MM.1S (cell line): Measurements from ENCODE around the gene LRRC28.

Source experiments
- DNase-seq: peaks from one replicate; pipeline ENCODE4 v3.0.0-alpha.2; 2015
- H2AFZ ChIP-seq: fragments of 300-600 bp; sonication (generic); 2 replicates; pipeline ENCODE4 v1.6.0; 2016; ENCODE audit warnings: antibody characterized with exemption, low read length
- H3F3A ChIP-seq: fragments of 300-600 bp; sonication (generic); 2 replicates; pipeline ENCODE4 v1.6.1; 2016; ENCODE audit warnings: mild to moderate bottlenecking, antibody characterized with exemption, low read length, moderate library complexity, mixed read lengths; ENCODE audit not compliant: insufficient read depth
- H3K27ac ChIP-seq: fragments of 300-600 bp; sonication (generic); 2 replicates; pipeline ENCODE4 v1.5.1; 2016; ENCODE audit warnings: mild to moderate bottlenecking, low read length
- H3K27me3 ChIP-seq: fragments of 300-600 bp; sonication (generic); replicated peaks from 2 replicates; pipeline ENCODE4 v1.6.0; 2016; ENCODE audit warnings: low read length; ENCODE audit not compliant: insufficient read depth
- H3K36me3 ChIP-seq: fragments of 300-600 bp; sonication (generic); replicated peaks from 2 replicates; pipeline ENCODE4 v1.6.1; 2016; ENCODE audit warnings: mild to moderate bottlenecking, low read length, mixed read lengths; ENCODE audit not compliant: insufficient read depth
- H3K4me1 ChIP-seq: fragments of 300-600 bp; sonication (generic); 2 replicates; pipeline ENCODE4 v1.6.1; 2016; ENCODE audit warnings: low read length, mixed read lengths
- H3K4me2 ChIP-seq: fragments of 300-600 bp; sonication (generic); 2 replicates; pipeline ENCODE4 v1.6.0; 2016; ENCODE audit warnings: low read depth, low read length
- H3K4me3 ChIP-seq: fragments of 300-600 bp; sonication (generic); 2 replicates; pipeline ENCODE4 v1.5.1; 2016; ENCODE audit warnings: low read length, mixed read lengths
- H3K79me2 ChIP-seq: fragments of 300-600 bp; sonication (generic); 2 replicates; pipeline ENCODE4 v1.6.1; 2016; ENCODE audit warnings: mixed run types, low read length, mixed read lengths
- H3K9ac ChIP-seq: fragments of 300-600 bp; sonication (generic); 2 replicates; pipeline ENCODE4 v1.6.1; 2016; ENCODE audit warnings: low read length, mixed read lengths
- H3K9me2 ChIP-seq: fragments of 300-600 bp; sonication (generic); replicated peaks from 2 replicates; pipeline ENCODE4 v1.6.1; 2016; ENCODE audit warnings: mild to moderate bottlenecking, low read length, mixed read lengths; ENCODE audit not compliant: insufficient read depth
- H3K9me3 ChIP-seq: fragments of 300-600 bp; sonication (generic); replicated peaks from 2 replicates; pipeline ENCODE4 v1.6.1; 2016; ENCODE audit warnings: mild to moderate bottlenecking, low read length, mixed read lengths; ENCODE audit not compliant: insufficient read depth
- H4K20me1 ChIP-seq: fragments of 300-600 bp; sonication (generic); 2 replicates; pipeline ENCODE4 v1.6.1; 2016; ENCODE audit warnings: mild to moderate bottlenecking, low read length, moderate library complexity, mixed read lengths; ENCODE audit not compliant: insufficient read depth
- CTCF ChIP-seq: fragments of 300-600 bp; sonication (generic); IDR thresholded peaks from 2 replicates; pipeline ENCODE4 v1.5.1; 2016; ENCODE audit warnings: antibody characterized with exemption, low read length, mixed read lengths
- EZH2 ChIP-seq: fragments of 300-600 bp; sonication (generic); optimal IDR thresholded peaks from 2 replicates; pipeline ENCODE3; 2017; ENCODE audit warnings: low read depth, mild to moderate bottlenecking, antibody characterized with exemption, low read length, mixed read lengths
- EZH2phosphoT487 ChIP-seq: fragments of 300-600 bp; sonication (generic); IDR thresholded peaks from 2 replicates; pipeline ENCODE4 v1.6.1; 2018; ENCODE audit warnings: antibody characterized with exemption, low read length

Gene LRRC28

GRCh38 chr15:99368743-99369142 is 117.5 kb downstream of the LRRC28 start:
- H3F3A ChIP-seq, result no peaks in the 10 kb centered on the region; the same call in 1 of the 2 replicates
- H3K9me2 ChIP-seq, result no peaks in the 10 kb centered on the region
- H4K20me1 ChIP-seq, result no peaks in the 10 kb centered on the region
- no peak overlapping the region for H3K4me2 ChIP-seq
- DNase-seq, result no peak
- no peaks in the 10 kb centered on the region for H3K9me3 ChIP-seq
- H3K36me3 ChIP-seq, result no peaks in the 10 kb centered on the region
- no peak overlapping the region for H3K4me3 ChIP-seq
- H3K9ac ChIP-seq, result no peak overlapping the region
- no peak overlapping the region for H3K27ac ChIP-seq
- no peaks in the 10 kb centered on the region for H3K27me3 ChIP-seq
- TF ChIP-seq EZH2phosphoT487, result no peak
- TF ChIP-seq EZH2, result no peak
- TF ChIP-seq CTCF, result no peak
- peaks cover 32% of the 10 kb centered on the region for H3K4me1 ChIP-seq
- no peak overlapping the region for H2AFZ ChIP-seq
- no peaks in the 10 kb centered on the region for H3K79me2 ChIP-seq

GRCh38 chr15:99369196-99369595 is 117.9 kb downstream of the LRRC28 start:
- DNase-seq, result no peak
- Histone ChIP-seq H3K9me3 (no peaks in the 10 kb centered on the region), H3K36me3 (no peaks in the 10 kb centered on the region), H3K9me2 (no peaks in the 10 kb centered on the region), H3K79me2 (no peaks in the 10 kb centered on the region), H3F3A (no peaks in the 10 kb centered on the region; the same call in 1 of the 2 replicates), H3K4me1 (peaks cover 32% of the 10 kb centered on the region), H3K9ac (no peak overlapping the region), H3K4me3 (no peak overlapping the region), H2AFZ (no peak overlapping the region), H3K27me3 (no peaks in the 10 kb centered on the region), H3K4me2 (no peak overlapping the region), H4K20me1 (no peaks in the 10 kb centered on the region), H3K27ac (no peak overlapping the region)
- TF ChIP-seq CTCF (no peak), EZH2phosphoT487 (no peak), EZH2 (no peak)

- H3K79me2 ChIP-seq, result no peaks in the 10 kb centered on the region
- peak; percentile 60 for DNase-seq
- no peaks in the 10 kb centered on the region; the same call in 1 of the 2 replicates for H3F3A ChIP-seq
- peak overlapping the region; percentile 31; the same call in 1 of the 2 replicates for H3K4me2 ChIP-seq
- no peaks in the 10 kb centered on the region for H3K27me3 ChIP-seq
- H3K4me3 ChIP-seq, result no peak overlapping the region
- H3K36me3 ChIP-seq, result no peaks in the 10 kb centered on the region
- H3K27ac ChIP-seq, result no peak overlapping the region; the same call in 1 of the 2 replicates
- H3K9me3 ChIP-seq, result no peaks in the 10 kb centered on the region
- H3K4me1 ChIP-seq, result peaks cover 14% of the 10 kb centered on the region
- no peaks in the 10 kb centered on the region for H4K20me1 ChIP-seq
- H2AFZ ChIP-seq, result peak overlapping the region; percentile 59
- TF ChIP-seq EZH2phosphoT487 (no peak), CTCF (peak; percentile 56)
- no peaks in the 10 kb centered on the region for H3K9me2 ChIP-seq
- H3K9ac ChIP-seq, result no peak overlapping the region
These were observed 120.2 kb downstream of the LRRC28 start for GRCh38 chr15:99371180-99372103.
